NCI-H774 (cell line): ENCODE measurements around the gene ENOX2.

Experiments used
- DNase-seq: peaks from one replicate; lab custom pipeline; 2025; lab: John Stamatoyannopoulos, UW

Gene ENOX2

GRCh38 chrX:130625386-130625785 lies 277.6 kb downstream of the ENOX2 start:
- DNase-seq, result no peak

- no peak for DNase-seq
Measured at GRCh38 chrX:130623518-130623917, 279.5 kb downstream of the ENOX2 start.

- DNase-seq, result no peak
Measured at GRCh38 chrX:130615941-130616340, 287.1 kb downstream of the ENOX2 start.

- DNase-seq, result no peak
Measured at GRCh38 chrX:130607431-130607830, 295.6 kb downstream of the ENOX2 start.

- no peak for DNase-seq
Measured at GRCh38 chrX:130606425-130606824, 296.6 kb downstream of the ENOX2 start.

GRCh38 chrX:130604882-130605281 lies 298.1 kb downstream of the ENOX2 start:
- no peak for DNase-seq

- DNase-seq, result peak; percentile 37
Measured at GRCh38 chrX:130594453-130594916, 308.5 kb downstream of the ENOX2 start.

- DNase-seq, result no peak
Measured at GRCh38 chrX:130593911-130594310, 309.1 kb downstream of the ENOX2 start.

GRCh38 chrX:130592204-130592603 lies 310.8 kb downstream of the ENOX2 start:
- no peak for DNase-seq

GRCh38 chrX:130578906-130579305 lies 324.1 kb downstream of the ENOX2 start:
- no peak for DNase-seq

GRCh38 chrX:130577431-130577830 lies 325.6 kb downstream of the ENOX2 start:
- no peak for DNase-seq

GRCh38 chrX:130575831-130576389 lies 327.1 kb downstream of the ENOX2 start:
- DNase-seq, result peak; percentile 18
